ENCODE data around the gene IPO4. TPM values are rescaled to one million over a fixed set of nuclear protein-coding genes. Genes with fewer than 3 reads are reported as not detected.

IPO4 gene
- total and polyA plus RNA-seq, 2 of the 13 experiments (the other 11 are each of a cell fraction or from before 2014, with no cell fraction given) = 39.0 to 179 TPM

DNA sequence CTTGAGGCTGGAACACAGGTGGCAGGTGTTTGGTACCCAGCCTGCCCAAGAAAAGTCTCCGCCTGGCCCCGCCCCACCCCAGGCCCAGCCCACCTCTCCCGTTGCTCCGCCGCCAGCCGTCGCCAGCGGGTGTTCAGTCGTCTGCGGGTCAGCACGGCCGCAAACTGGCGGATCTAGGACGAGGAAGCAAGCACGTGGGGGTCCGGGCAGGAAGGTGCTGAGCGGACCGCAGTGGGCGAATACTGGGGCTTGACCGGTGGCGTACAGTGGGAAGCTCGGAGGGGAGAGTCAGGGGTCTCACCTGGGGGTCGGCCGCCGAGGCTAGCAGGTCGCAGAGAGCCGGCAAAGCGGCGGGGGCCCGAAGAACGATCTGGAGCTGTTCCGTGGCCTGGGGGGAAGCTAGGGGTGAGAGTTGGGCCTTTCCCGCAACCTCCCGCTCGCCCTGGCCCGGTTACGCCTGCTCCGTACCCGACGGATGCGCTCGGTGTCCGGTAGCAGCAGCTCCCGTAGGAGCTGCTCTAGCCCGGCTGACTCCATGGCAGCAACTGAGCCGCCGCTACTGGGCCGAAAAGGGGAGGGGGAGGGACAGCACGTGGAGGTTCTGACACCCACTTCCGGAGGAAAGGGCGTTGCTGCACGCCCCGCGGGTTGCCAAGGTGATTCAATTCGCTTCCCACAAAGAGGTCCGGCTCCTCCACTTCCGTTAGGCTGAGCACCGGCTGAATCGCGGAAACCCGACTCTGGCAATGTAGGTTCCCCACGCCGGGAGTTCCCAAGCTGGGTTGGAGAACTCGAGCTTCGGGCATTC is at the start of gene IPO4 (continued):
- TF ChIP-seq MYC (CRISPR knock-in tag; IDR thresholded peaks at IDR 0.05; ENCODE audit: borderline replicate concordance) = peak; percentile 100
- TF ChIP-seq, protein P1, sequence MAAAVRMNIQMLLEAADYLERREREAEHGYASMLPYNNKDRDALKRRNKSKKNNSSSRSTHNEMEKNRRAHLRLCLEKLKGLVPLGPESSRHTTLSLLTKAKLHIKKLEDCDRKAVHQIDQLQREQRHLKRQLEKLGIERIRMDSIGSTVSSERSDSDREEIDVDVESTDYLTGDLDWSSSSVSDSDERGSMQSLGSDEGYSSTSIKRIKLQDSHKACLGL (CRISPR knock-in tag; IDR thresholded peaks at IDR 0.05) = peak; percentile 100
- peak; percentile 92; the same call in 1 of the 2 replicates for TF ChIP-seq MZF1 (CRISPR knock-in tag; IDR thresholded peaks at IDR 0.05; ENCODE audit: borderline replicate concordance)
- TF ChIP-seq KLF13 (CRISPR knock-in tag; IDR thresholded peaks at IDR 0.05) = peak; percentile 99
- peak; percentile 100 for TF ChIP-seq ZNF501 (CRISPR knock-in tag; IDR thresholded peaks at IDR 0.05)
- TF ChIP-seq JUND (CRISPR knock-in tag; IDR thresholded peaks at IDR 0.05) = peak; percentile 84; the same call in 1 of the 2 replicates
- TF ChIP-seq XRCC5 (optimal IDR thresholded peaks at IDR 0.05; ENCODE audit: low read length) = peak; percentile 100
- TF ChIP-seq ZNF333 (CRISPR knock-in tag; IDR thresholded peaks at IDR 0.05; ENCODE audit: borderline replicate concordance) = peak; percentile 99
- peak; percentile 93 for TF ChIP-seq SRF (IDR thresholded peaks at IDR 0.05; ENCODE audit: low read depth, low read length)
- TF ChIP-seq, protein P2, sequence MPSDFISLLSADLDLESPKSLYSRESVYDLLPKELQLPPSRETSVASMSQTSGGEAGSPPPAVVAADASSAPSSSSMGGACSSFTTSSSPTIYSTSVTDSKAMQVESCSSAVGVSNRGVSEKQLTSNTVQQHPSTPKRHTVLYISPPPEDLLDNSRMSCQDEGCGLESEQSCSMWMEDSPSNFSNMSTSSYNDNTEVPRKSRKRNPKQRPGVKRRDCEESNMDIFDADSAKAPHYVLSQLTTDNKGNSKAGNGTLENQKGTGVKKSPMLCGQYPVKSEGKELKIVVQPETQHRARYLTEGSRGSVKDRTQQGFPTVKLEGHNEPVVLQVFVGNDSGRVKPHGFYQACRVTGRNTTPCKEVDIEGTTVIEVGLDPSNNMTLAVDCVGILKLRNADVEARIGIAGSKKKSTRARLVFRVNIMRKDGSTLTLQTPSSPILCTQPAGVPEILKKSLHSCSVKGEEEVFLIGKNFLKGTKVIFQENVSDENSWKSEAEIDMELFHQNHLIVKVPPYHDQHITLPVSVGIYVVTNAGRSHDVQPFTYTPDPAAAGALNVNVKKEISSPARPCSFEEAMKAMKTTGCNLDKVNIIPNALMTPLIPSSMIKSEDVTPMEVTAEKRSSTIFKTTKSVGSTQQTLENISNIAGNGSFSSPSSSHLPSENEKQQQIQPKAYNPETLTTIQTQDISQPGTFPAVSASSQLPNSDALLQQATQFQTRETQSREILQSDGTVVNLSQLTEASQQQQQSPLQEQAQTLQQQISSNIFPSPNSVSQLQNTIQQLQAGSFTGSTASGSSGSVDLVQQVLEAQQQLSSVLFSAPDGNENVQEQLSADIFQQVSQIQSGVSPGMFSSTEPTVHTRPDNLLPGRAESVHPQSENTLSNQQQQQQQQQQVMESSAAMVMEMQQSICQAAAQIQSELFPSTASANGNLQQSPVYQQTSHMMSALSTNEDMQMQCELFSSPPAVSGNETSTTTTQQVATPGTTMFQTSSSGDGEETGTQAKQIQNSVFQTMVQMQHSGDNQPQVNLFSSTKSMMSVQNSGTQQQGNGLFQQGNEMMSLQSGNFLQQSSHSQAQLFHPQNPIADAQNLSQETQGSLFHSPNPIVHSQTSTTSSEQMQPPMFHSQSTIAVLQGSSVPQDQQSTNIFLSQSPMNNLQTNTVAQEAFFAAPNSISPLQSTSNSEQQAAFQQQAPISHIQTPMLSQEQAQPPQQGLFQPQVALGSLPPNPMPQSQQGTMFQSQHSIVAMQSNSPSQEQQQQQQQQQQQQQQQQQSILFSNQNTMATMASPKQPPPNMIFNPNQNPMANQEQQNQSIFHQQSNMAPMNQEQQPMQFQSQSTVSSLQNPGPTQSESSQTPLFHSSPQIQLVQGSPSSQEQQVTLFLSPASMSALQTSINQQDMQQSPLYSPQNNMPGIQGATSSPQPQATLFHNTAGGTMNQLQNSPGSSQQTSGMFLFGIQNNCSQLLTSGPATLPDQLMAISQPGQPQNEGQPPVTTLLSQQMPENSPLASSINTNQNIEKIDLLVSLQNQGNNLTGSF (CRISPR knock-in tag; IDR thresholded peaks at IDR 0.05) = peak; percentile 89
- TF ChIP-seq, protein P3, sequence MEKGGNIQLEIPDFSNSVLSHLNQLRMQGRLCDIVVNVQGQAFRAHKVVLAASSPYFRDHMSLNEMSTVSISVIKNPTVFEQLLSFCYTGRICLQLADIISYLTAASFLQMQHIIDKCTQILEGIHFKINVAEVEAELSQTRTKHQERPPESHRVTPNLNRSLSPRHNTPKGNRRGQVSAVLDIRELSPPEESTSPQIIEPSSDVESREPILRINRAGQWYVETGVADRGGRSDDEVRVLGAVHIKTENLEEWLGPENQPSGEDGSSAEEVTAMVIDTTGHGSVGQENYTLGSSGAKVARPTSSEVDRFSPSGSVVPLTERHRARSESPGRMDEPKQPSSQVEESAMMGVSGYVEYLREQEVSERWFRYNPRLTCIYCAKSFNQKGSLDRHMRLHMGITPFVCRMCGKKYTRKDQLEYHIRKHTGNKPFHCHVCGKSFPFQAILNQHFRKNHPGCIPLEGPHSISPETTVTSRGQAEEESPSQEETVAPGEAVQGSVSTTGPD (CRISPR knock-in tag; IDR thresholded peaks at IDR 0.05) = peak; percentile 83
- no peak for TF ChIP-seq HMGA1 (CRISPR knock-in tag; conservative IDR thresholded peaks at IDR 0.05)
- no peak for TF ChIP-seq ZNF780A (CRISPR knock-in tag; IDR thresholded peaks at IDR 0.05)
- TF ChIP-seq GABPA (IDR thresholded peaks at IDR 0.05; ENCODE audit: low read depth, low read length) = no peak
- TF ChIP-seq GABPA (CRISPR knock-in tag; IDR thresholded peaks at IDR 0.05; ENCODE audit: low read depth) = no peak
- TF ChIP-seq HDAC2 (CRISPR knock-in tag; IDR thresholded peaks at IDR 0.05) = peak; percentile 98
- peak; percentile 78 for TF ChIP-seq POLR2AphosphoS2 (IDR thresholded peaks at IDR 0.05; ENCODE audit: low read depth, low read length)
- TF ChIP-seq, protein P4, sequence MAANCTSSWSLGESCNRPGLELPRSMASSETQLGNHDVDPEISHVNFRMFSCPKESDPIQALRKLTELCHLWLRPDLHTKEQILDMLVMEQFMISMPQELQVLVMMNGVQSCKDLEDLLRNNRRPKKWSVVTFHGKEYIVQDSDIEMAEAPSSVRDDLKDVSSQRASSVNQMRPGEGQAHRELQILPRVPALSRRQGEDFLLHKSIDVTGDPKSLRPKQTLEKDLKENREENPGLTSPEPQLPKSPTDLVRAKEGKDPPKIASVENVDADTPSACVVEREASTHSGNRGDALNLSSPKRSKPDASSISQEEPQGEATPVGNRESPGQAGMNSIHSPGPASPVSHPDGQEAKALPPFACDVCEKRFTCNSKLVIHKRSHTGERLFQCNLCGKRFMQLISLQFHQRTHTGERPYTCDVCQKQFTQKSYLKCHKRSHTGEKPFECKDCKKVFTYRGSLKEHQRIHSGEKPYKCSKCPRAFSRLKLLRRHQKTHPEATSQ (CRISPR knock-in tag; IDR thresholded peaks at IDR 0.05; ENCODE audit: borderline replicate concordance) = peak; percentile 98; the same call in 1 of the 2 replicates
- 0 out of 2 replicates have a peak, but pooled peaks have one; percentile 86 for TF ChIP-seq ZSCAN29 (CRISPR knock-in tag; conservative IDR thresholded peaks at IDR 0.05)
- TF ChIP-seq, protein P5, sequence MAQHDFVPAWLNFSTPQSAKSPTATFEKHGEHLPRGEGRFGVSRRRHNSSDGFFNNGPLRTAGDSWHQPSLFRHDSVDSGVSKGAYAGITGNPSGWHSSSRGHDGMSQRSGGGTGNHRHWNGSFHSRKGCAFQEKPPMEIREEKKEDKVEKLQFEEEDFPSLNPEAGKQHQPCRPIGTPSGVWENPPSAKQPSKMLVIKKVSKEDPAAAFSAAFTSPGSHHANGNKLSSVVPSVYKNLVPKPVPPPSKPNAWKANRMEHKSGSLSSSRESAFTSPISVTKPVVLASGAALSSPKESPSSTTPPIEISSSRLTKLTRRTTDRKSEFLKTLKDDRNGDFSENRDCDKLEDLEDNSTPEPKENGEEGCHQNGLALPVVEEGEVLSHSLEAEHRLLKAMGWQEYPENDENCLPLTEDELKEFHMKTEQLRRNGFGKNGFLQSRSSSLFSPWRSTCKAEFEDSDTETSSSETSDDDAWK (CRISPR knock-in tag; IDR thresholded peaks at IDR 0.05) = no peak

Measured in HepG2 (cell line).